Activated CD4-positive, alpha-beta memory T cell treated with anti-CD3 and anti-CD28 coated beads, Interleukin-2, amount 10 ng/mL, durations not matched to agents 7 days and 5 days (primary cell): ENCODE measurements around the gene HAT1. TPM values are rescaled to one million over a fixed set of nuclear protein-coding genes. Genes with fewer than 3 reads are reported as not detected.
"Not testable (repeated sequence)": the region's sequence is repeated elsewhere in the genome, so short reads cannot be mapped to it uniquely, and the experiment has no call there.

Experiments used
- CTCF ChIA-PET: fragments of 350-600 bp; sonication (Branson Sonifier 250); formaldehyde crosslinking; loops from one replicate; lab custom pipeline; 2021; ENCODE audit warnings: antibody characterized with exemption, inconsistent platforms; lab: Charles Lee
- POLR2A ChIA-PET: fragments of 350-600 bp; sonication (Branson Sonifier 250); formaldehyde crosslinking; loops from one replicate; lab custom pipeline; 2021; ENCODE audit warnings: antibody characterized with exemption; lab: Charles Lee
- DNase-seq: peaks from one replicate; pipeline ENCODE4 v3.0.0-alpha.2; 2020
- H3K27ac Mint-ChIP-seq: one replicate; pipeline ENCODE4 v1.8.0; 2021; ENCODE audit warnings: mild to moderate bottlenecking, mixed read lengths
- H3K27me3 Mint-ChIP-seq: one replicate; pipeline ENCODE4 v1.8.0; 2021; ENCODE audit warnings: mixed read lengths
- H3K36me3 Mint-ChIP-seq: one replicate; pipeline ENCODE4 v1.8.0; 2021; ENCODE audit warnings: low read depth, mixed read lengths
- H3K4me1 Mint-ChIP-seq: one replicate; pipeline ENCODE4 v1.8.0; 2021; ENCODE audit warnings: mixed read lengths
- H3K4me3 Mint-ChIP-seq: one replicate; pipeline ENCODE4 v1.8.0; 2021; ENCODE audit warnings: mild to moderate bottlenecking, mixed read lengths
- H3K9me3 Mint-ChIP-seq: one replicate; pipeline ENCODE4 v1.8.0; 2021; ENCODE audit warnings: mixed read lengths
- total RNA-seq, 2 experiments: library from RNA; stranded (reverse); gene quantifications; one replicate each; pipeline ENCODE4 v1.2.3, GENCODE V29; 2021

Gene HAT1
- total RNA-seq, 2 experiments from 2014 or later, result 59.4 to 59.5 TPM

DNA sequence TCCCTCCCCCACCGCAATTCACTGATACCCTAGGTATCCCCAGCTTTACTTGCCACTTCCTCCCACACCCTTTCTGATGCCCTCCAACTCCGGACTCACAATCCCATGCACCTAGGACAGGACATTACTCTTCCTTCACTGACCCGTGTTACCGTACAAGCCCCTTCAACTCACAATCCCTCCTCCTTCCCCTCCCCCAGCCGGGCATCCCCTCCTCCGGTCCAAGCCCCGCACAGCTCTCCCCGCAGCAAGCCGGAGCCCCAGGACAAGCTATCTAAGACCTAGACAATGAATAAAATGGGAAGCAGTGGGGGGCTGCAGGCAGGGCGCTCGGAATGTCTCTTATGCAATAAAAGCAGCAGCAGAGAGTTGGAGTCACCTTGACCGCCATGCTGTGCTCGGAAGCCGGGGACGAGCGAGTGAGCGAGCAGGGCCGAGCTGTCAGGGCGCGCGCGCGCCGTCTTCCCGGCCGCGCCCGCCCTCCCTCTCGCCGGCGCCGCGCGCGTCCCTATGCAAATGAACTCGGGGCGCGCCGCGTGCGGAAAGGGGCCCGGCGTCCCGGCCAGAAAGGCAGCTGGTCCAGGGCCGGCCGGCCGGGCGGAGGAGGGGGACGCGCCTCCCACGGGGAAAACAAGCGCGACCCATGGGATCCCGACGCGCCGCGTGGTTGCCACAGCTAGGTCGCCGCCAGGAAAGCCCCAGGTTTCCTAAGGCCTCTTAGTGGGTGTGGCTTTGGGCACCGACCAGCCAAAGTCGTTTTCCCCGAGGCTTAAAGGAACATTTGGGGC, 28.2 kb upstream of the HAT1 start, which contains the start of gene SLC25A12:
TSS of gene SLC25A12 (minus strand) at position 421 of the 788 bp plus-strand sequence. CDS start at position 391, 30 bp downstream.
- CTCF ChIA-PET, result interaction anchor here (1.0 to 1.8 kb wide), 8 partner anchors 11 to 568 kb away, joined by 3 to 10 read pairs (median 4); partner anchors contain the start of gene HAT1
- peaks cover 33% of the 10 kb centered on the region for H3K36me3 Mint-ChIP-seq
- POLR2A ChIA-PET, result interaction anchor here (0.6 to 4.4 kb wide), 6 partner anchors 11 to 662 kb away, joined by 3 to 53 read pairs (median 6); partner anchors contain the start of gene HAT1
- H3K27ac Mint-ChIP-seq, result peak within 1 kb of the TSS; percentile 80
- peaks cover 1% of the 10 kb centered on the region for H3K27me3 Mint-ChIP-seq
- H3K9me3 Mint-ChIP-seq, result no peaks in the 10 kb centered on the region
- peak; percentile 80 for DNase-seq
- peaks cover 42% of the 10 kb centered on the region for H3K4me1 Mint-ChIP-seq
- H3K4me3 Mint-ChIP-seq, result peak within 1 kb of the TSS; percentile 98

GRCh38 chr2:171894612-171894947, 27.7 kb upstream of the HAT1 start:
- POLR2A ChIA-PET, result interaction anchor here (0.6 to 4.4 kb wide), 5 partner anchors 12 to 662 kb away, joined by 3 to 53 read pairs (median 8); partner anchors contain the start of gene HAT1
- Mint-ChIP-seq H3K36me3 (peaks cover 29% of the 10 kb centered on the region), H3K27ac (peak overlapping the region; percentile 59), H3K27me3 (peaks cover 1% of the 10 kb centered on the region), H3K4me3 (peak overlapping the region; percentile 98), H3K4me1 (peaks cover 38% of the 10 kb centered on the region), H3K9me3 (no peaks in the 10 kb centered on the region)
- CTCF ChIA-PET, result interaction anchor here (1.3 to 1.8 kb wide), 5 partner anchors 28 to 210 kb away, joined by 3 to 10 read pairs (median 4); partner anchors contain the start of gene HAT1
- DNase-seq, result no peak

DNA sequence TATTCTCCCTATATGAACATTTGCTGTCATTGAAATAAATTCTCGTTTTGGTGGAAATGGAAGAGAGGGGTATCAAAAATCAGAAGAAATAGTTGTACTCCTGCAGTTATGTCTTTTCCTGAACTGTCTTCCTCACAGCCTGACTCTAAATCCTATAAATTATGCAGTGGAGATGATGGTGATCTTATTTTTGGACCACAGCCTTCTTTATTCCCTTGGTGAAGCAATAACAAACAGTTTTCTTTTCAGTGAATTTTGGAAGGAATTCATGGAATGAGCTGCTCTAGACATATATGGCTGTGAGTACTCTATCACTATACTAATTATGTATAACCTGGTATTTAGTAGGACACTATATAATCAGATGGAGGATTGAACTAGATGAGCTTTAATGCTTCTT, 26.5 kb upstream of the HAT1 start:
- H3K9me3 Mint-ChIP-seq, result no peaks in the 10 kb centered on the region
- H3K4me1 Mint-ChIP-seq, result peaks cover 33% of the 10 kb centered on the region
- H3K4me3 Mint-ChIP-seq, result no peak overlapping the region
- ChIA-PET CTCF (interaction anchor here (1.2 kb wide), 1 partner anchor 27 kb away, joined by 4 read pairs; the partner anchor contains the start of gene HAT1), POLR2A (interaction anchor here (0.7 kb wide), 1 partner anchor 27 kb away, joined by 3 read pairs; the partner anchor contains the start of gene HAT1)
- H3K27ac Mint-ChIP-seq, result no peak overlapping the region
- H3K36me3 Mint-ChIP-seq, result peaks cover 17% of the 10 kb centered on the region
- DNase-seq, result no peak
- peaks cover 1% of the 10 kb centered on the region for H3K27me3 Mint-ChIP-seq

DNA sequence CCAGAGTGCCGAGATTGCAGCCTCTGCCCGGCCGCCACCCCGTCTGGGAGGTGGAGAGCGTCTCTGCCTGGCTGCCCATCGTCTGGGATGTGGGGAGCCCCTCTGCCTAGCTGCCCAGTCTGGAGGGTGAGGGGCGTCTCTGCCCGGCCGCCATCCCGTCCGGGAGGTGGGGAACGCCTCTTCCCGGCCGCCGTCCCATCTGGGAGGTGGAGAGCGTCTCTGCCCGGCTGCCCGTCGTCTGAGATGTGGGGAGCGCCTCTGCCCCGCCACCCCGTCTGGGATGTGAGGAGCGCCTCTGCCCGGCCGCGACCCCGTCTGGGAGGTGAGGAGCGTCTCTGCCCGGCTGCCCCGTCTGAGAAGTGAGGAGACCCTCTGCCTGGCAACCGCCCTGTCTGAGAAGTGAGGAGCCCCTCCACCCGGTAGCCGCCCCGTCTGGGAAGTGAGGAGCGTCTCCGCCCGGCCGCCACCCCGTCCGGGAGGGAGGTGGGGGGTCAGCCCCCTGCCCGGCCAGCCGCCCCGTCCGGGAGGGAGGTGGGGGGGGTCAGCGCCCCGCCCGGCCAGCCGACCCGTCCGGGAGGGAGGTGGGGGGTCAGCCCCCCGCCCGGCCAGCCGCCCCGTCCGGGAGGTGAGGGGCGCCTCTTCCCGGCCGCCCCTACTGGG, 22.5 kb upstream of the HAT1 start:
- H3K36me3 Mint-ChIP-seq, CTCF ChIA-PET, H3K4me1 Mint-ChIP-seq, H3K27ac Mint-ChIP-seq, POLR2A ChIA-PET, H3K9me3 Mint-ChIP-seq, DNase-seq, H3K4me3 Mint-ChIP-seq: not testable (repeated sequence)
- H3K27me3 Mint-ChIP-seq, result peaks cover 17% of the 10 kb centered on the region

- H3K27ac Mint-ChIP-seq, result no peak overlapping the region
- no peaks in the 10 kb centered on the region for H3K4me1 Mint-ChIP-seq
- peaks cover 20% of the 10 kb centered on the region for H3K27me3 Mint-ChIP-seq
- CTCF ChIA-PET, result no interaction called here
- no peaks in the 10 kb centered on the region for H3K36me3 Mint-ChIP-seq
- H3K4me3 Mint-ChIP-seq, result no peak overlapping the region
- no peaks in the 10 kb centered on the region for H3K9me3 Mint-ChIP-seq
- POLR2A ChIA-PET, result no interaction called here
- no peak for DNase-seq
Observed at GRCh38 chr2:171902840-171903420, 19.3 kb upstream of the HAT1 start.

DNA sequence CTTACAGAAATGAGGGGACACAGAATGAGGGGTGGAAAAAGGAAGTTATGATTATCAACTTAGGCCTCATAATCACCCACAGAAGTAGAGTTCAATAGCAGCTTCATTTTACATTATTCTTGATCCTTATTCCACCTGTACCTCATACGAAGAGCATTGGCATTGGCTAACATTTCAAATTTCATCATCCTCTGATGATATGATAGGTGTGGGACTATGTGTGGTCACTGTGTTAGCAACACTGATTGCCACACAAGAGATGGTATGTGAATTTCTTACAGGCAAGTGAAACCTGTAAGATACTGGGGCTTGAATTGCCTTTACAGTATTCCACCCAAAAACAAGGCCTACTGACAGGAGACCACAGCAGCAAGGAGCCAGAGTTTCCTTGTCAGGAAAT, 14.0 kb upstream of the HAT1 start:
- CTCF ChIA-PET, result no interaction called here
- DNase-seq, result no peak
- H3K27me3 Mint-ChIP-seq, result peaks cover 14% of the 10 kb centered on the region
- POLR2A ChIA-PET, result no interaction called here
- no peak overlapping the region for H3K4me3 Mint-ChIP-seq
- peaks cover 2% of the 10 kb centered on the region for H3K4me1 Mint-ChIP-seq
- H3K9me3 Mint-ChIP-seq, result no peaks in the 10 kb centered on the region
- H3K27ac Mint-ChIP-seq, result no peak overlapping the region
- H3K36me3 Mint-ChIP-seq, result no peaks in the 10 kb centered on the region

DNA sequence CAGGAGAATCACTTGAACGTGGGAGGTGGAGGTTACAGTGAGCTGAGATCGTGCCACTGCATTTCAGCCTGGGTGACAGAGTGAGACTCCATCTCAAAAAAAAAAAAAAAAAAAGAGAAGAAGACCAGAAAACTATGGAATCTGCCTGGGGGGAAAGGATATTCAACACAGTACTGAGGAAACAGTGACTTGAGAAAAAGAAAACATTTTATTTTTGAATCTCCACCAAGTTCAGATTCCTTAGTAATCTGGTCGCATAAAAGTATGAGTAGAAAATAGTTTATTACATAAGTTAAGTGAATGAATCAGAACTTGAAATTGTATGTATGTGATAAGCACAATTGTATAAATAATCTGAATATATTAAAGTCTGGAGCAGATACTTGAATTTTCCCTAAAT, 13.0 kb upstream of the HAT1 start:
- no peak for DNase-seq
- no peaks in the 10 kb centered on the region for H3K9me3 Mint-ChIP-seq
- CTCF ChIA-PET, result interaction anchor here (0.7 kb wide), 1 partner anchor 346 kb away, joined by 3 read pairs; no protein-coding TSS in a partner anchor
- POLR2A ChIA-PET, result no interaction called here
- no peak overlapping the region for H3K27ac Mint-ChIP-seq
- no peaks in the 10 kb centered on the region for H3K36me3 Mint-ChIP-seq
- H3K4me3 Mint-ChIP-seq, result no peak overlapping the region
- peaks cover 9% of the 10 kb centered on the region for H3K27me3 Mint-ChIP-seq
- H3K4me1 Mint-ChIP-seq, result peaks cover 2% of the 10 kb centered on the region

- POLR2A ChIA-PET, result interaction anchor here (1.6 kb wide), 1 partner anchor 12 kb away, joined by 3 read pairs; the partner anchor contains the start of gene HAT1
- Mint-ChIP-seq H3K27ac (no peak overlapping the region), H3K9me3 (no peaks in the 10 kb centered on the region), H3K27me3 (peaks cover 3% of the 10 kb centered on the region), H3K4me3 (no peak overlapping the region), H3K36me3 (no peaks in the 10 kb centered on the region), H3K4me1 (peaks cover 2% of the 10 kb centered on the region)
- CTCF ChIA-PET, result no interaction called here
- no peak for DNase-seq
Observed at GRCh38 chr2:171910494-171910893, 11.8 kb upstream of the HAT1 start.

GRCh38 chr2:171913517-171913916, 8.7 kb upstream of the HAT1 start:
- POLR2A ChIA-PET, result interaction anchor here (0.8 to 2.8 kb wide), 2 partner anchors 9 to 10 kb away, joined by 3 to 7 read pairs; partner anchors contain the start of gene HAT1
- no peak for DNase-seq
- H3K4me1 Mint-ChIP-seq, result peaks cover 2% of the 10 kb centered on the region
- no peaks in the 10 kb centered on the region for H3K9me3 Mint-ChIP-seq
- CTCF ChIA-PET, result interaction anchor here (0.7 to 1.2 kb wide), 2 partner anchors 9 to 51 kb away, joined by 3 read pairs; partner anchors contain the start of gene HAT1
- no peak overlapping the region for H3K4me3 Mint-ChIP-seq
- peaks cover 3% of the 10 kb centered on the region for H3K27me3 Mint-ChIP-seq
- no peaks in the 10 kb centered on the region for H3K36me3 Mint-ChIP-seq
- H3K27ac Mint-ChIP-seq, result no peak overlapping the region

DNA sequence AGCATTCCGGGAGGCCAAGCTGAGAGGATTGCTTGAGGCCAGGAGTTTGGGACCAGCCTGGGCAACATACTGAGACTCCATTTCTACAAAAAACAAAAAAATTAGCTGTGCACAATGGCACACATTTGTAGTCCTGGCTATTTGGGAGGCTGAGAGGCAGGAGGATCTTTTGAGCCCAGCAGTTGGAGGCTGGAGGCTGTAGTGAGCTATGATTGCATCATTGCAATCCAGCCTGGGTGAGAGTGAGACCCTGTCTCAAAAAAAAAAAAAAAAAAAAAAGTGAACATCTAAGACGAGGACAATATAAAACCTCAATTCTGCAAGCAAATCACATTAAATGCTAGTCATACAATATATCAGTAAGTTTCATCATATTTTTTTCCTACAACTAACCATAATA, 2.8 kb upstream of the HAT1 start:
- Mint-ChIP-seq H3K36me3 (peaks cover 6% of the 10 kb centered on the region), H3K4me3 (no peak overlapping the region), H3K9me3 (no peaks in the 10 kb centered on the region), H3K27ac (no peak overlapping the region), H3K4me1 (peaks cover 22% of the 10 kb centered on the region), H3K27me3 (no peaks in the 10 kb centered on the region)
- ChIA-PET POLR2A (no interaction called here), CTCF (interaction anchor here (0.6 kb wide), 1 partner anchor 16 kb away, joined by 3 read pairs; no protein-coding TSS in a partner anchor)
- DNase-seq, result no peak

DNA sequence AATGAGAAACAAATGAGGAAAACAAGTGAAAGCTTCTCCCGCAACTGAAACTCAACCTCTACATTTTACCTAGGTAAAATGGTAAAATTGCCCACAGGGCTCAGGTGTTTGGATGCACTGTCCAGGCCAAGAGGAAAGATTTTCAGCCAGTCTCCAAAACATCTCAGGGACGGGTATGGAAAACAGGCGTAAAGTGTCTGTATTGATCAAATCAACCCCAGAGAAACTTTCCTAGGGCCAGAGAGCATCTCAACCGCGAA, 361 bp upstream of the HAT1 start:
- Mint-ChIP-seq H3K4me1 (peaks cover 34% of the 10 kb centered on the region), H3K27ac (peak overlapping the region; percentile 95), H3K27me3 (no peaks in the 10 kb centered on the region), H3K36me3 (peaks cover 22% of the 10 kb centered on the region), H3K4me3 (peak overlapping the region; percentile 98), H3K9me3 (no peaks in the 10 kb centered on the region)
- ChIA-PET CTCF (interaction anchor here (0.7 to 2.1 kb wide), 4 partner anchors 26 to 182 kb away, joined by 3 to 10 read pairs (median 5); partner anchors contain the start of gene SLC25A12), POLR2A (interaction anchor here (0.6 to 3.6 kb wide), 15 partner anchors 9 to 541 kb away, joined by 3 to 53 read pairs (median 3); partner anchors contain the start of genes DLX1, DYNC1I2, METAP1D and SLC25A12)
- DNase-seq, result no peak

GRCh38 chr2:171923206-171923605, 945 bp downstream of the HAT1 start:
- ChIA-PET CTCF (interaction anchor here (0.6 to 2.1 kb wide), 5 partner anchors 9 to 204 kb away, joined by 3 to 10 read pairs (median 4); partner anchors contain the start of gene SLC25A12), POLR2A (interaction anchor here (0.8 to 3.6 kb wide), 12 partner anchors 9 to 630 kb away, joined by 3 to 53 read pairs (median 3); partner anchors contain the start of genes METAP1D and SLC25A12)
- H3K4me1 Mint-ChIP-seq, result peaks cover 39% of the 10 kb centered on the region
- H3K36me3 Mint-ChIP-seq, result peaks cover 31% of the 10 kb centered on the region
- DNase-seq, result no peak
- no peaks in the 10 kb centered on the region for H3K27me3 Mint-ChIP-seq
- H3K9me3 Mint-ChIP-seq, result no peaks in the 10 kb centered on the region
- H3K4me3 Mint-ChIP-seq, result peak overlapping the region; percentile 98
- H3K27ac Mint-ChIP-seq, result peak overlapping the region; percentile 95
